ENCODE measurements around the gene MORN1.
"Not testable (repeated sequence)": the region's sequence is repeated elsewhere in the genome, so short reads cannot be mapped to it uniquely, and the experiment has no call there.

MORN1 gene

DNA sequence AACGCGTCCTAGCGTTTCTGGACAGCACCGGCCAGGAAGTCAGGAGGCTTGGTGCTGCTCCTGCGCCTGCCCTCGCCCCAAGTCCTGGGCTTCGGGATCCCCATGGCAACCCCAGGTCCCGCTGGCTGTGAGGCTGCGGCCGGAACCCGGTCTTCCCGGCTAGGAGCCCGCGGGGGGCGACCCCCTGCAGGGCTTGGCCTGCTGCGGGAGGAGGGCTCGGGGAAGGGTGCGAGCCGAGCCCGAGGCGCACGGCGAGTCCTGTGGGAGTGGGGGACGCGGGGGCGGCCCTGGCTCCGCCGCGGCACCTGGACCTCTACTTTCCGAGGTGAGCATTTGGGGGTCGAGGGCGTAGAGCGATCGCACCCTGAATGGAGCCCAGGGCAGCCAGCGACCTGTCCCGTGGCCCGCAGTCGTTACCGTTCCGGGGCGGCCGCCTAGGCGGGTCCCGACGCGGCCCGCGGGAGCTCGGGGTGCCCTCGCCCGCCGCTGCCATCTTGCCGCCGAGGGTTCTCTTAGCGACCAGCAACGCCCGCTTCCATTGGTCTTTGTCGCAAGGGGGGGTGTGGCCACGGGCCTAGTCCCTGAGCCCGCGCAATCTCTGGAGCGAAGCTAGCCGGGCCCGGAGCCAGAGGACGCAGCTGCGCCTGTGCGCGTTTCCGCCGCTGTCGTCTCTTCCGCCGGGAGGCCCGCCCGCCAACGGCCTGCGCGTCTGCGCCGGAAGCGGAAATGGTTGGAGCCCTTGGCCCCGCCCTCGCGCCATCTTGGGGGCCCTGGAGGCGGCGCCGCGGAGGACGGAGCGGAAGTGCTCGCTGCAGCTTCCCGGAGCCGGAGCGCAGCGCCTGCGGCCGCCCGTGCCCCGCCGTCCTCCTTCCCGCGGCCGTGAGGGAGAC, at the start of gene MORN1, which contains the start of gene RER1:
TSS of gene MORN1 (minus strand) at position 514 of the 890 bp plus-strand sequence. CDS start at position 493, 21 bp downstream.
TSS of gene RER1 (plus strand) at position 801 of the 890 bp plus-strand sequence. CDS start 3,950 bp downstream, outside the sequence.
- DNase-seq (ENCODE audit: low read depth in 2 of 2), result peak; percentile 95 to 96

DNA sequence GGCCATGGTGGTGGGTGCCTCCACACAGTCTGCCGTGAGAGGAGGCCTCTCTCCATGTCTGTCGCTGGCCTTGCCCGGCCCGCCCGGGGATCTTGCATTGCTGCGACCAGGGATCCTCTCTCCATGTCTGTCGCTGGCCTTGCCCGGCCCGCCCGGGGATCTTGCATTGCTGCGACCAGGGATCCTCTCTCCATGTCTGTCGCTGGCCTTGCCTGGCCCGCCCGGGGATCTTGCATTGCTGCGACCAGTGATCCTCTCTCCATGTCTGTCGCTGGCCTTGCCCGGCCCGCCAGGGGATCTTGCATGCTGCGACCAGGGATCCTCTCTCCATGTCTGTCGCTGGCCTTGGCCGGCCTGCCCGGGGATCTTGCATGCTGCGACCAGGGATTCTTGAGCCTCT, 49.0 kb upstream of the MORN1 start:
- not testable (repeated sequence) for DNase-seq (ENCODE audit: low read depth in 2 of 2)

GRCh38 chr1:2439369-2439768, 48.0 kb upstream of the MORN1 start:
- DNase-seq (ENCODE audit: low read depth in 2 of 2), result no peak

- no peak for DNase-seq (ENCODE audit: low read depth in 2 of 2)
Measured at GRCh38 chr1:2438641-2439040, 47.3 kb upstream of the MORN1 start.

GRCh38 chr1:2438038-2438437, 46.7 kb upstream of the MORN1 start:
- DNase-seq (ENCODE audit: low read depth in 2 of 2), result no peak

DNA sequence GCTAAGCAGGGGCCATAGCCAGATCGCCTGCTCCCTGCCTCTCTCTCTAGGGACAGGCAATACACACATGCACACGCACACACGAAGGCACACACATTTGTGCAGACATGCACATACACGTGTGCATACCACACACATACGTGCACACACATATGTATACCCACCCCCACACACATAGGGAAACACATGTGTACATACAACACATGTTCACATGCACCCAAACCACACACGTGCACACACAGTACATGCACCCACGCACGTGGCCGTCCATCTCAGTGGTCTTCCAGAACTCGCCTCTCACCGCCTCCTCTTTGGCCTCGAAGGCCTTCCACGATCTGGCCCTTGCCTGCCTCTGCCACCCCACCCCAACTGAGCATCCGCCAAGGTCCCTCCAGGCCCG, 46.3 kb upstream of the MORN1 start:
- DNase-seq (ENCODE audit: low read depth in 2 of 2), result no peak

- DNase-seq (ENCODE audit: low read depth in 2 of 2), result no peak
Measured at GRCh38 chr1:2436876-2437275, 45.5 kb upstream of the MORN1 start.

DNA sequence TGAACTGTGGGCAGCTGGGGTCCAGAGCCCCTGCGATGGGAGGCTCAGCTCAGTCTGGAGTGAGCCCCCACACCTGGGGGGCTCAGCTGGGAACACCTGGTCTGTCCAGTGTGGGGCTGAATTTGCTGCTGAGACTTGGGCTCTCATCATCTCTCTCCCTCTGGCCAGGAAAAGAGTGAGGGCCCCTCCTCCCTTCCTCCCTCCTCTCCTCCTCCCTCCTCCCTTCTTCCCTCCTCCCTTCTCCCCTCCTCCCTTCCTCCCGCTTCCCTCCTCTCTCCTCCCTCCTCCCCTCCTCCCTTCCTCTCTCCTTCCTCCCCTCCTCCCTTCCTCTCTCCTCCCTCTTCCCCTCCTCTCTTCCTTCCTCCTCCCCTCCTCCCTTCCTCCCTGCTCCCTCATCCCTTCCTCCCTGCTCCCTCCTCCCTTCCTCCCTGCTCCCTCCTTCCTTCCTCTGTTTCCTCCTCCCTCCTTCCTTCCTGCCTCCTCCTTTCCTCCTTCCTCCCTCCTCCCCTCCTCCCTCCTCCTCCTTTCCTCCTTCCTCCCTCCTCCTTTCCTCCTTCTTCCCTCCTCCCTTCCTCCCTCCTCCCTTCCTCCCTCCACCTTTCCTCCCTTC, 44.5 kb upstream of the MORN1 start:
- no peak for DNase-seq (ENCODE audit: low read depth in 2 of 2)

- DNase-seq (ENCODE audit: low read depth in 2 of 2), result no peak
Measured at GRCh38 chr1:2435091-2435490, 43.7 kb upstream of the MORN1 start.

GRCh38 chr1:2433936-2434655, 42.7 kb upstream of the MORN1 start:
- no peak for DNase-seq (ENCODE audit: low read depth in 2 of 2)

GRCh38 chr1:2433196-2433595, 41.8 kb upstream of the MORN1 start:
- no peak for DNase-seq (ENCODE audit: low read depth in 2 of 2)

GRCh38 chr1:2432441-2432844, 41.1 kb upstream of the MORN1 start:
- DNase-seq (ENCODE audit: low read depth in 2 of 2), result no peak

DNA sequence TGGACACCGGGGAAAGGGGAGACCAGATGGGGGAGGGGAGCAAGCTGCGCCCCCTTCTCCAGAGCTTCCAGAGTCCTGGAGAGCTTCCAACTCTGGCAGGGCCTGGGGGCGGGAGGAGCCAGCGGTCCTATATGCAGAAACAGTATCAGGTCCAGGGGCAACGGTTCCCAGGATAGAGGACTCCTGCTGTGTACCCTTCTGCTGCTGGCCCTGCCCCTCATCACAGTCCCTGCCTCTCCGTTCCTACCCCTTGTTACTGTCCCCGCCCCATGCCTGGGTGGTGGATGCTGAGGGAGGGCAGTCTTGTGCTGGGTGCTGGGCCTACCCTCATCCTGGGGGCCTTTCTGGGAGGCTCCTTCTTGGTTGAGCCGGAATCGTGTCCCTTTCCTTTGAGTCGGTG, 40.2 kb upstream of the MORN1 start:
- DNase-seq (ENCODE audit: low read depth in 2 of 2), result no peak

DNA sequence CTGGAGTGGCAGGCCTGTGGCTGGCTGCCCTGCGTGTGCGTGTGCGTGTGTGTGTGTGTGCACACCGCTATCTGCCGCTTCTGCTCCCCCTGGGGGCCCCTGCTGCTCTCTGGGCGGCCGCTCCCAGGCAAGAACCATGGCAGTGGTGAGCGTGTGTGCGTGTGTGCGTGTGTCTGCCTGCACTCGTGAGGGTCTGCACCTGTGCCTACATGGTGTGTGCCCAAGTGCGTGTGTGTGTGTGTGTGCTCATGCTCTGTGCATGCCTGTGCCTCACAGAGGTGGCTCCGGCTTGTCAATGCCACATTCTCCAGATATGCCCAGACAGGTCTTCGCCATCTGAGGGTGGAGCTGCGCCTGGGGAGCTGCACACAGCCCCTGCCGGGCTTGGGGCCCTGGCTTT, 39.7 kb upstream of the MORN1 start:
- DNase-seq (ENCODE audit: low read depth in 2 of 2), result no peak

- no peak for DNase-seq (ENCODE audit: low read depth in 2 of 2)
Measured at GRCh38 chr1:2430592-2430973, 39.2 kb upstream of the MORN1 start.

GRCh38 chr1:2429780-2430591, 38.6 kb upstream of the MORN1 start:
- no peak for DNase-seq (ENCODE audit: low read depth in 2 of 2)

DNA sequence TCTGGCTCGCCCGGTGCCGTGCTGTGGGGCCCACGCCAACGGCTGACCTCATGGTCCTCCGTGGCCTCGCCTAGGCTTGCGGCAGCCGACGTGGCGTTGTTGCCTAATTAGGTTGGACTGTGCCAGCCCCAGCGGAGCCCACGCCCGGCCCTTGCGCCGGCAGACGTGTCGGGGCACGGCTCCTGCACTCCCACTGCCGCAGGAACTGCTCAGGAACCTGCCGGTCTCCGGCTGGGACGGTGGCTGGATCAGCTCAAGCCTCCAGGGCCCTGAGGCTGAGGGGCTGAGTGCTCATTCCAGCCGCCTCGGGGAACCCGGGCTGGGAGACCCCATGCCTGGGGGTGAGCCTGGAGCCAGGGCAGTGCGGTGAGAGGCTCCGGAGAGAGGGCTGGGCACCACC, 37.1 kb upstream of the MORN1 start:
- DNase-seq (ENCODE audit: low read depth in 2 of 2), result no peak

DNA sequence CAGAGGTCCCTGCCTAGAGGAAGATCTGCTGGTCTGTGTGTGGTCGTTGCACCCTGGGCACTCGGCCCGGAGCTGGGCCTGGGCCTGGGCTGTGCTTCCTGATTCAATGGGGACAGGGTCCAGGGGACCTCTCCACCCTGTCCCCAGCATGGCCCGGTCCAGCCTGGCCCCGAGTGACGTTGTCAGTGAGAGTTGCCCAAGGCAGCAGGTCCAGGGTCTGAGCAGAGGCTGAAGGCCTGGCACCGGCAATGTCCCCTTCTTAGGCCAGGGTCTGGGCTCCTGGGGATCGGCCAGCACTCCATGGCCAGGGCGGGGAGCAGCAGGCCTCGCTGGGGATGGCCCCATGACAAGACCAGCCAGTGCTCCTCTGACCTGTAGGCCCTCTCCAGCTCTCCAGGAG, 36.6 kb upstream of the MORN1 start:
- no peak for DNase-seq (ENCODE audit: low read depth in 2 of 2)

DNA sequence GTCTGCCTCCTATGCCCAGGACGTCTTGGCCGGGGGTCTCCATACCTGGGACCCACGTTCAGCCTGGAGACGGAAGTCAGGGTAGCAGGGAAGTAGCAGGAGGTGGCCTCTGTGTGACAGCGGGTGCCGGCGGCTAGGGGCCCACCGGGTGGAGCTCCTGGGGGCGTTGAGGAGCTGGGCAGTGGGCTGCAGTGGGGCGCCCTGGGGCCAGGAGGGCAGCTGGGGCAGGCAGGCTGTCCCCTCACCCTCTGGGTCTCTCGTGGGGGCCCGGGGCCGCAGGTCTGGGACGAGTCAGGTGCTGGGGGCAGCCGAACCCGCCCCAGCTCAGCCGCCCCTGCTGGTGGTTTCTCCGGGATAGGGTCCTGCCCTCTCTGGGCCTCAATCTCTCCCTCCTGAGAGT, 35.7 kb upstream of the MORN1 start:
- no peak for DNase-seq (ENCODE audit: low read depth in 2 of 2)

DNA sequence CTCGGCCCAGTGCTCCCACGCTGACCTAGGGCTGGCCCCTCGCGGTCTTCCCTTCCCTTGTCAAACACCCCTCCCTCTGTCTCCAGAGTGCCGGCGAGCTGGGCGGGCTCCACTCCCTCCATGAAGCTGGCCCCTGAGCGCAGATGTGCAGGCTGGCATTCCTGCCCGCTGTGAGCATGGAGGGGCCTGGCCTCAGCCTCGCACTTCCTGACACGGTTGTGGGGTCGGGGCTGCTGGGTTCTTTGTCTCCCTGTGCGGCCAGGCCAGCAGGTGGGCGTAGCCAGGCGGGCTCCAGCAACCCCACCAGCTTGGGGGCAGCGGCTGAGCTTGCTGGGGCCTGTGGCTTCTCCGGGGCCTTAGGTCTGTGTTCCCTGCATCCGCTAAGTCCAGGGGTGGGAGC, 35.2 kb upstream of the MORN1 start:
- DNase-seq (ENCODE audit: low read depth in 2 of 2), result no peak

DNA sequence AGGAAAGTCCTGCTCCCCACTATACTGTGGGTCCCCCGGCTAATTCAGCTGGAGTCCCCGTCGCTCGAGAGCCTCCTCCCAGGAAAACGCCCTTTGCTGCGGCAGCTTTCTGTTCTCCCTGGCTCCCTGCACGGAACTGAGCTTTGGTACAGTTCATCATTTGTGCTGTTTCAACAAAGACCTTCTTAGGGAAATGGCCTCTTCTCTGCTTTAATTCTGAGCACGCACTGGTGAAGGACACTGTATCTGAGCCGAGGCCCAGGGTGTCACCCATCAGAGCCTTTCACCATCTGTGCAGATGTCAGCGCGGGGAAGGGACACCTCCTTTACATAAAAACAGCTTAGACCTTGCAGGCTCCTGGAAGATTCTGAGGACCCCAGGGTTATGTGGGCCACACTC, 34.5 kb upstream of the MORN1 start:
- DNase-seq (ENCODE audit: low read depth in 2 of 2), result no peak

DNA sequence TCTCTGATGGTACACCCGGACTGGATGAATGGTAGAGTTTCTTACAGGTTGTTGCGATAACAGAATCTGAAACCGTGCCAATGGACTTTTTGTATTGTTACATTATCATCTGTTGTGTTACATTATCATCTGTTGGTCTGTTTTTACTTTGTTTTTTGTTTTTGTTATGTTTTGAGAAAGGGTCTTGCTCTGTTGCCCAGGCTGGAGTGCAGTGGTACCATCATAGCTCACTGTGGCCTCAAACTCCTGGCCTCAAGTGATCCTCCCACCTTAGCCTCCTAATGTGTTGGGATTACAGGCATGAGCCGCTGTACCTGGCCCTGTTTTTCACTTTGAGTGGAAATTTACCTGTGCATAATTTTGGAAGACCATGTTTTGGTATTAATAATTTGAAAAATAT, 31.2 kb upstream of the MORN1 start:
- DNase-seq (ENCODE audit: low read depth in 2 of 2), result no peak
